Middle frontal gyrus (tissue), 1 donor: ENCODE results near the gene SLC12A3.

ENCODE experiments used
- DNase-seq: peaks from one replicate; pipeline ENCODE4 v3.0.0-alpha.2; 2015; ENCODE audit warnings: low spot score; ENCODE audit errors: extremely low spot score

Gene SLC12A3

GRCh38 chr16:56848029-56848936 is 16.7 kb upstream of the SLC12A3 start:
- no peak for DNase-seq

GRCh38 chr16:56848955-56849689 is 15.9 kb upstream of the SLC12A3 start:
- no peak for DNase-seq

- DNase-seq: no peak
Observed at GRCh38 chr16:56849690-56850680, 15.0 kb upstream of the SLC12A3 start.

- no peak for DNase-seq
Observed at GRCh38 chr16:56851671-56852400, 13.2 kb upstream of the SLC12A3 start.

GRCh38 chr16:56852401-56852730 is 12.6 kb upstream of the SLC12A3 start:
- DNase-seq: no peak

- DNase-seq: no peak
Observed at GRCh38 chr16:56852968-56853367, 12.0 kb upstream of the SLC12A3 start.

- DNase-seq: no peak
Observed at GRCh38 chr16:56855201-56855600, 9.8 kb upstream of the SLC12A3 start.

GRCh38 chr16:56855946-56856345 is 9.1 kb upstream of the SLC12A3 start:
- no peak for DNase-seq

GRCh38 chr16:56856876-56857447 is 8.0 kb upstream of the SLC12A3 start:
- no peak for DNase-seq

GRCh38 chr16:56858374-56858773 is 6.6 kb upstream of the SLC12A3 start:
- no peak for DNase-seq

- DNase-seq: no peak
Observed at GRCh38 chr16:56859636-56860035, 5.4 kb upstream of the SLC12A3 start.

GRCh38 chr16:56860226-56861020 is 4.6 kb upstream of the SLC12A3 start:
- DNase-seq: no peak

- DNase-seq: no peak
Observed at GRCh38 chr16:56861092-56861610, 3.9 kb upstream of the SLC12A3 start.

- no peak for DNase-seq
Observed at GRCh38 chr16:56861756-56862155, 3.3 kb upstream of the SLC12A3 start.

- no peak for DNase-seq
Observed at GRCh38 chr16:56862776-56863175, 2.2 kb upstream of the SLC12A3 start.

- no peak for DNase-seq
Observed at GRCh38 chr16:56865394-56866062, 521 bp downstream of the SLC12A3 start.

GRCh38 chr16:56866955-56867830 is 2.2 kb downstream of the SLC12A3 start:
- DNase-seq: peak; percentile 53

- no peak for DNase-seq
Observed at GRCh38 chr16:56868175-56868574, 3.2 kb downstream of the SLC12A3 start.
